NCI-H2227 (cell line): ENCODE results near the gene SRF.

Experiments used
- DNase-seq: peaks from one replicate; lab custom pipeline; 2025; ENCODE audit not compliant: unreplicated experiment; lab: John Stamatoyannopoulos, UW

The SRF gene

GRCh38 chr6:43181621-43181941 lies 10.5 kb downstream of the SRF start:
- DNase-seq = no peak

GRCh38 chr6:43181942-43182860 lies 11.1 kb downstream of the SRF start, which contains the start of gene CUL9:
Gene CUL9, plus strand, starts transcription at chr6:43182196. Its CDS starts 2,115 bp downstream, at chr6:43184311.
- peak; percentile 82 for DNase-seq

DNA sequence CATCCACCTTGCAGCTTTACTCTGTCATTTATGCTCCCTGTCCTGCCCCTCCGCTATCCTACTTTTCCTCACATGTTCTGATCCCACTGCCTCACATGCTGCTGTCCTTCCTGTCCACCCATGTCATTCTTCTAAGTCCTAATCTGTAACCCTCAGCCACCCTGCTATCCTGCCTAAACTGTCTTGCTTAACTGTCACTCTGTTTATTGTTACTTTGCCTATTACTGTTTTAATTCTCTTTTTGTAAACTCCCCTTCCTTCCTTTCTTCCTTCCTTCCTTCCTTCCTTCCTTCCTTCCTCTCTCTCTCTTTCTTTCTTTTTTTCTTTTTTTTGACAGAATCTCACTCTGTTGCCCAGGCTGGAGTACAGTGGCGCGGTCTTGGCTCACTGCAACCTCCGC lies 12.4 kb downstream of the SRF start:
- DNase-seq = no peak

DNA sequence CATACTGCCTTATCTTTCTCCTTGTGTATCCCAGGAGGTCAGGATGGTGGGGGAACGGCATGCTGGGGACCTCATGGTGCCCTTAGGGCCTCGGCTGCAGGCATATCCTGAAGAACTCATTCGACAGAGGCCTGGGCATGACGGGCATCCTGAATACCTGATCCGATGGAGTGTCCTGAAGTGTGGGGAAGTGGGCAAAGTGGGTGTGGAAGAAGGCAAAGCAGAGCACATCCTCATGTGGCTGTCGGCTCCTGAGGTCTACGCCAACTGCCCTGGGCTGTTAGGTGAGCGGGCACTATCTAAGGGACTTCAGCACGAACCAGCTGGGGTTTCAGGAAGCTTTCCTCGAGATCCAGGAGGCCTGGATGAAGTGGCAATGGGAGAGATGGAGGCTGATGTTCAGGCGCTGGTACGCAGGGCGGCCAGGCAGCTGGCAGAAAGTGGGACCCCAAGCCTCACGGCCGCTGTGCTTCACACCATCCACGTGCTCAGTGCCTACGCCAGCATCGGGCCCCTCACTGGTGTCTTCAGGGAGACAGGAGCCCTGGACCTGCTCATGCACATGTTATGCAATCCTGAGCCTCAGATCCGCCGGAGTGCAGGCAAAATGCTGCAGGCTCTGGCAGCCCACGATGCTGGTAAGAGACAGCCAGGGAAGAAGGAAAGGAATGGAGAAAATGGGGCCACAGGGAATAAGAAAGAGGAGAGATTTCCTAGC lies 13.4 kb downstream of the SRF start:
- no peak for DNase-seq

GRCh38 chr6:43185391-43185985 lies 14.4 kb downstream of the SRF start:
- no peak for DNase-seq

- DNase-seq = no peak
These were observed 14.9 kb downstream of the SRF start for GRCh38 chr6:43186019-43186418.

- no peak for DNase-seq
These were observed 15.6 kb downstream of the SRF start for GRCh38 chr6:43186706-43187105.

- DNase-seq = no peak
These were observed 16.8 kb downstream of the SRF start for GRCh38 chr6:43187821-43188220.

DNA sequence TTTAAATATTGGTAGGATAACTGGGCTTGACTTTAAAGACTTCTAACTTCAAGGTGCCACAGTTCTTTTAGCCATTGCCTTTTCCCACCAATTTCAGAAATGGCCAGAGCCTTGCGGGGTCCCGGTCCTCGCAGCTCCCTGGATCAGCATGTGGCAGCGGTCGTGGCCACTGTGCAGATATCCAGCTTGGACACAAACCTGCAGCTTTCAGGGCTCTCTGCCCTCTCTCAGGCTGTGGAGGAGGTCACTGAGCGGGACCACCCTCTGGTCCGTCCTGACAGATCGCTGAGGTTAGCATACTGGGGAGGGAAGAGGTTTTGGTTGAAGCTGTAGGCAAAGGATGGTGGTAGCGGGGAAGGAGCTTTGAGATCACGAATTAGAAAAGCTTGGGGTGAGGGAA lies 17.4 kb downstream of the SRF start:
- DNase-seq = no peak

GRCh38 chr6:43189776-43190304 lies 18.8 kb downstream of the SRF start:
- DNase-seq = no peak

DNA sequence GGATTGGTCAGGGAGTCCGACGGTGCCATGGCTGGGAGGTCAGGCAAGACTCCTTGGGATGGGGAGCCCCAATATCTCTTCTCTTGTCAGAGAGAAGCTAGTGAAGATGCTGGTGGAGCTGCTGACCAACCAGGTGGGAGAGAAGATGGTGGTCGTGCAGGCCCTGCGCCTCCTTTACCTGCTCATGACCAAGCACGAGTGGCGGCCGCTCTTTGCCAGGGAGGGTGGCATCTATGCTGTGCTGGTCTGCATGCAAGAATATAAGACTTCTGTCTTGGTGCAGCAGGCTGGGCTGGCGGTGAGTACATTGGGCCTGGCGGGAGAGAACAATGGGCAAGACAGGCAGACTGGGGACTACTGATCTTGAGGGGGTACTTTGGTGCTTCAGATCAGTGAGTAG lies 21.8 kb downstream of the SRF start:
- DNase-seq = no peak

DNA sequence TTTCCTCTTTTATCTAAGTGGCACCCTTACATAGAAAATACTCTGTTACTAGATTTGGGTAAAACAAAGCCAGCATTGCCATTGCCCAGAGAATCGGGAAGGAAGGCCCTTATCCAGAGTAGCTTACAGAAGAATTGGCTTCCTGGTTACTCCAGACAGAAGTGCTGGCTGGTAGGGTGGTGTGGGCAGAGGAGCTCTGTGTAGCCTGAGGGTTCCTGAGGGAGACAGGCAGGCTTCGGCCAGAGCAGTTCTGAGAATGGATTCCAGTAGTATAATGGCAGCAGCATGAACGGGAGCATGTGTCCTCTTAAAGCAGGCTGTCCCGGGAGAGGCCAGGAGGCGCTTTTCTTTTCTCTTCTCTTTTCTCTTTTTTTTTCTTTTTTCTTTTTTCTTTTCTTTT lies 22.9 kb downstream of the SRF start:
- no peak for DNase-seq

DNA sequence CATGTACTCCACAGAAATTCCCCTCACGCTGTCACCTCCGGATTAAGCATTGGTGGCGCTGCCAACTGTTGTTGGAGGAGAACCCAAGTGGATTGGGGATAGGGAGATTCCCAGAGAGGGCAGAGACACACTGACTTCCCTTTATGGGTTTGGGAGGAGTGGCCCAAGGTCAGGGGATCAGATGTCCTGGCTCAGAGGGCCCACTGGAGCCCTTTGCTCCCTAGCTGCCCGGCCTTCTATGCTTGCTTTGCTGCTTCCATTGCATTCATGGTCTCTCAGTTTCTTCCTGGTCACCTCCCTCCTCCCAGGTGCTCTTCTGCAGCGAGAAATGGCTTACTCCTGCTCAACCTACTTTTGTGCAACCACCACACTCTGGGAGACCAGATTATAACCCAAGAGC lies 25.3 kb downstream of the SRF start:
- no peak for DNase-seq

GRCh38 chr6:43199912-43200311 lies 28.8 kb downstream of the SRF start:
- no peak for DNase-seq

- DNase-seq = no peak
These were observed 29.5 kb downstream of the SRF start for GRCh38 chr6:43200541-43200940.

DNA sequence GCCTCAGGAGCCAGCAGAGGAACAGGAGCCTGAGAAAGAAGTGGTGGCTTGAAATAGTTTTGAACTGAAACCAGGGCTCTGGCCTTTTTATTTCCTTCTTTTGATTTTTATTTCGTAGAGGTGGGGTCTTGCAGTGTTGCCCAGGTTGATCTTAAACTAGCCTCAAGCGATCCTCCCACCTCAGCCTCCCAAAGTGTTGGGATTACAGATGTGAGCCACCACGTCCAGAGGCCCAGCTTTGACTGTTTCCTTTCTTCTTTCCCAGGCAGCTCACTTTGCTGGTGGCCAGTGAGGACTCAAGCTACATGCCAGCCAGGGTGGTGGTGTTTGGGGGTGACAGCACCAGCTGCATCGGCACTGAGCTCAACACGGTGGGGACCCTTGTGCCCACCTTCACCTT lies 31.4 kb downstream of the SRF start:
- DNase-seq = no peak

- no peak for DNase-seq
These were observed 32.1 kb downstream of the SRF start for GRCh38 chr6:43203029-43203717.

GRCh38 chr6:43203718-43204095 lies 32.6 kb downstream of the SRF start:
- DNase-seq = no peak

DNA sequence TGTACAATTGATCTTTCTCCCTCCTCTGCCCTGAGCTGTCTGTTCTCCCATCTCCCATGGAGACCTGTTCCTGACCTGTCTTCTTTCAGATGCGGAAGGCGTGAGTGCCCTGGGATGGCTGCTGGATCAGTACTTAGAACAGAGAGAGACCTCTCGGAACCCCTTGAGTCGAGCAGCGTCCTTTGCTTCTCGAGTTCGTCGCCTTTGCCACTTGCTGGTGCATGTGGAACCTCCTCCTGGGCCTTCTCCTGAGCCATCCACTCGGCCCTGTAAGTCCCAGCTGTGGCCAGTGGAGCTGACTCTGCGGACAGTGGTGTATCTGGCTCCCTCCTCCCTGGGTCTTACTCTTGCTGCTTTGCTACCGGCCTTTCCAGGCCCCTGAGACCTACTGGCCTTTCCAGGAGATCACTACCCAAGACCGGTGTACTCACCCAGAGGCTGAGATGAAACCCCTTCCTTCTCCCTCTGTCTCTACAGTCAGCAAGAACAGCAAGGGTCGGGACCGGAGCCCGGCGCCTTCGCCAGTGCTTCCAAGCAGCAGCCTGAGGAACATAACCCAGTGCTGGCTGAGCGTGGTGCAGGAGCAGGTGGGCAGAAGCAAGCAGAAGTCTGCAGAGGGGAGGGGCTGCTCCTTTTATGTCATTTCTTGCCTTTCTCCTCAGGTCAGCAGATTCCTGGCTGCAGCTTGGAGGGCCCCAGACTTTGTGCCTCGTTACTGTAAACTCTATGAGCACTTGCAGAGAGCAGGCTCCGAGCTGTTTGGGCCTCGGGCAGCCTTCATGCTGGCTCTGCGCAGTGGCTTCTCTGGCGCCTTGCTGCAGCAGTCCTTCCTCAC lies 33.4 kb downstream of the SRF start:
- no peak for DNase-seq

GRCh38 chr6:43205849-43206248 lies 34.8 kb downstream of the SRF start:
- no peak for DNase-seq
